Measurements from ENCODE around the gene ZBED6. TPM values are rescaled to one million over a fixed set of nuclear protein-coding genes. Genes with fewer than 3 reads are reported as not detected.
"Not testable (repeated sequence)": the region's sequence is repeated elsewhere in the genome, so short reads cannot be mapped to it uniquely, and the experiment has no call there.

The ZBED6 gene
- total RNA-seq, 1 experiment from 2014 or later = 6.6 TPM

DNA sequence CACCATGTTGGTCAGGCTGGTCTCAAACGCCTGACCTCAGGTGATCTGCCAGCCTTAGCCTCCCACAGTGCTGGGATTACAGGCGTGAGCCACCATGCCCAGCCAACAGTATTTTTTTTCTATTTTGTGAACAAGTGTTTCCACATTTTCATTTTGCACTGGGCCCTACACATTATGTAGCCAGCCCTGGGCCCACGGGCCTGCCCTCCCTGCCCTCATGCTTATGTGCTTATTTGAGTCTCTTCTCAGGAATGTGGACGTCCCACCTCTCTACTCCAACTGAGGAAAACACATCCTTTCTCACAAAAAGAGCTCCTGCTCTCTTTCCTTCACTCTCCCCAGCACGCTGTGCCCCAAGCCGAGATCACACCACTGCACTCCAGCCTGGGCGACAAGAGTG lies 13.5 kb upstream of the ZBED6 start:
- no peak for DNase-seq (ENCODE audit: low read depth)

GRCh38 chr1:203789966-203790365 lies 5.5 kb upstream of the ZBED6 start:
- DNase-seq (ENCODE audit: low read depth) = no peak

DNA sequence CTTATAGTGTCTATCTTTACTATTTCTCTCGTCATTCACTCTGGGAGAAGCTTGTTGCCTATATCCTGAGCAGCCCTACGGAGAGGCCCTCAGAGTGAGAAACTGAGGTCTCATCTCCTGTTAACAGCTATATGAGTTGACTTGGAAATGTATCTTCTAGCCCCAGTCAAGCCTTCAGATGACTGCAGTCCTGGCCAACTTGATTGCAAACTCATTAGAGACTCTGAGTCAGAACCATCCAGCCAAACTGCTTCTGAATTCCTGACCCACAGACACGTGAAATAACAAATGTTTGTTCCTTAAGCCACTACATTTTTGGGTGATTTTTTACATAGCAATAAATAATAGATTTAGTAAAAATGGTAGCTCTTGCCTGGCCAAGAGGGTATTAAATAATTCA lies 3.9 kb upstream of the ZBED6 start:
- no peak for DNase-seq (ENCODE audit: low read depth)

GRCh38 chr1:203792486-203792885 lies 2.9 kb upstream of the ZBED6 start:
- no peak for DNase-seq (ENCODE audit: low read depth)

DNA sequence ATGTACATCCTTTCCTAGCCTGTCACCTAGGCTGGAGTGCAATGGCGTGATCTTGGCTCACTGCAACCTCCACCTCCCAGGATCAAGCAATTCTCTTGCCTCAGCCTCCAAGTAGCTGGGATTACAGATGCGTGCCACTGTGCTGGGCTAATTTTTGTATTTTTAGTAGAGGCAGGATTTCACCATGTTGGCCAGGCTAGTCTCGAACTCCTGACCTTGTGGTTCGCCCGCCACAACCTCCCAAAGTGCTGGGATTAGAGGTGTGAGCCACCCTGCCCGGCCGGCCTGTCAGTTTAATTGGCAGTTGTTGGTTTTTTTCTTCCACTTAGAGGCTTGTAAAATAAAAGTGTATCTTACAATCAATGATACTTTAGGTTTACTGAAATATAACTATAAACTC lies 1.9 kb upstream of the ZBED6 start:
- not testable (repeated sequence) for DNase-seq (ENCODE audit: low read depth)

- DNase-seq (ENCODE audit: low read depth) = no peak
These were observed 521 bp upstream of the ZBED6 start for GRCh38 chr1:203794764-203795440.

DNA sequence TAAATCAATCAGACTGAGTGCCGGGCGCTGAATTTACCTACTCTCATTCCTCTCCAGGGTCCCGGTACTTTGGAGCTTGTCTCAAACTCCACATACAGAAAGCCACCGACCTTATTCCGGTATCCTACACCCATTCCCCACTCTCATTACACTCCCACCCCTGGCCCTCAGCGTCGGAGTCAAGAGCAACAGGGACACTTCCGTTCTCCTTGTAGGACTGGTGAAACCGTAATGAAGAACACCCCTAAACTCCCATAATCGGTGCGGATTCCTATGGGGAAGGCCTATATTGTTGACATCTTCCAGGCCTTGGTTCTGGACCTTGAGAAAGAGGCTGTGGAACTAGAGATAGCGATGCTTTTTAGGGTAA lies 798 bp downstream of the ZBED6 start:
- peak; percentile 57 for DNase-seq (ENCODE audit: low read depth)

DNA sequence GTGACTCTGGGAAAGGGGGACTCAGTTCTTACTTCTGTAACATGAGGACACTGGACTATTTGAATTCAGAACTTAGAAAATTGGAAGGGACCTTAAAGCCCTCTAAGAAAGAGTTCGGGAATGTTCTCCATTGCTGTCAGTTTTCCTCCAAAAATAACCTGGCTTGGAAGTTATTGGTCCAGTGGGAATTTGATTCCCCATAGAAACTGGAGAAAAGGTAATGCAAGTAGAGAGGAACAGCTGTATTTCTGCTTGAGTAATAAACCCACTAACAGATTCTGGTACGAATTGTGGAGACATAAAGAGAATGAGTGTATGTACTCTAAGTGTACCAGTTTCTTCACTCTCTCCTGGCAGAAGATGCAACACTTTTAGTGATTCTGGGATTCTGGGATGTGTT lies 1.8 kb downstream of the ZBED6 start:
- DNase-seq (ENCODE audit: low read depth) = no peak

GRCh38 chr1:203797948-203798655 lies 2.7 kb downstream of the ZBED6 start:
- no peak for DNase-seq (ENCODE audit: low read depth)

DNA sequence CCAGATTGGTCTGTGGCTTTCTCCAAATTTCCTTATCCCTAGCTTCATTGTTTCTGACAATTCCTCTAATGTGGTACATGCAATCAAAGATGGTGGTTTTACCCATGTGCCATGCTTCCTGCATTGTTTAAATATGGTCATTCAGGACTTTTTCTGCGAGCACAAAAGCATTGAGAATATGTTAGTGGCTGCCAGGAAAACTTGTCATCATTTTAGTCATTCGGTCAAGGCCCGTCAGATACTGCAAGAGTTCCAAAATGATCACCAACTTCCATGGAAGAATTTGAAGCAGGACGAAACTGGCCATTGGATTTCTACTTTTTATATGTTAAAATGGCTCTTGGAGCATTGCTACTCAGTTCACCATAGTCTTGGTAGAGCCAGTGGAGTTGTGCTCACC lies 3.7 kb downstream of the ZBED6 start:
- no peak for DNase-seq (ENCODE audit: low read depth)

- DNase-seq (ENCODE audit: low read depth) = no peak
These were observed 4.5 kb downstream of the ZBED6 start for GRCh38 chr1:203799971-203800370.

GRCh38 chr1:203805689-203806088 lies 10.3 kb downstream of the ZBED6 start:
- DNase-seq (ENCODE audit: low read depth) = no peak

DNA sequence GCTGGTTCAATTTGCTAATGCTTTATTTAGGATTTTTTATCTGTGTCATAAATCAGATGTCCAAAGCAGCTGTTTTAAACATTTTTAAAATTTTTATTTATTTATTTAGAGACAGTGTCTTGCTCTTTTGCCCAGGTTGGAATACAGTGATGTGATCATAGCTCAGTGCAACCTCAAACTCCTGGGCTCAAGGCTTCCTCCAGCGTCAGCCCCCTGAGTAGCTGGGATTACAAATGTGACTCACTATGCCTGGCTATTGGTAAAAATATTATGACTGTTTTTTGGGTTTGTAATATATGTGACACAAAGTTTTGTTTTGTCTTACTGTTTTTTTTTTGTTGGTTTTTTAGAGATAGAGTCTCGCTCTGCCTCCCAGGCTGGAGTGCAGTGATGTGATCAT lies 11.8 kb downstream of the ZBED6 start:
- peak; percentile 11 for DNase-seq (ENCODE audit: low read depth)

DNA sequence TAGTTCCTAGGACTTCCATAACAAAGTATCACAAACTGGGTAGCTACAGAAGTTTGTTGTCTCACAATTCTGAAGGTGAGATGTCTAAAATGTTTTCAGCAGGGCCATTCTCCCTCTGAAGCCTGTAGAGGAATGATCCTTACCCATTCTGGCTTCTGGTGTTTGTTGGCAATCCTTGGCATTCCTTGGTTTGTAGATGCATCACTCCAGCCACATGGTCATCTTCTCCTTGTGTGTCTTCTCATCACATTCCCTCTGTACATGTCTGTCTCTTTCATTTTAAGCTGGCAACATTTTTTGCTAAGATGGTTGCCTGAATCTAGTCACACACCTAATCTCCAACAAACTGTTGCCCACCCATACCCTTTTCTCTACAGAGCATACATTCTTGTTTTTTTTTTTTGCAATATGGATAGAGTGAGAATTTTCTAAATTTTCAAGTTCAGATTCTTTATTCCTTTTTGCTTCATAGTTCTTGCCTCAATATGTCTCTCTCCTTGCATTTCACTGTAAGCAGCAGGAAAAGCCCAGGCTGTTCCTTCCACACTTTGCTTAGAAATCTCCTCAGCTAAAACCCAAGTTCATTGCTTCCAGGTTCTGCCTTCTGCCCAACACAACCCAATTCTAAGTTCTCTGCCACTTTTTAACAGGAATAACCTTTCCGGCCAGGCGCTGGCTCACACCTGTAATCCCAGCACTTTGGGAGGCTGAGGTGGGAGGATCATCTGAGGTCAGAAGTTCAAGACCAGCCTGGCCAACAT lies 18.3 kb downstream of the ZBED6 start:
- no peak for DNase-seq (ENCODE audit: low read depth)

DNA sequence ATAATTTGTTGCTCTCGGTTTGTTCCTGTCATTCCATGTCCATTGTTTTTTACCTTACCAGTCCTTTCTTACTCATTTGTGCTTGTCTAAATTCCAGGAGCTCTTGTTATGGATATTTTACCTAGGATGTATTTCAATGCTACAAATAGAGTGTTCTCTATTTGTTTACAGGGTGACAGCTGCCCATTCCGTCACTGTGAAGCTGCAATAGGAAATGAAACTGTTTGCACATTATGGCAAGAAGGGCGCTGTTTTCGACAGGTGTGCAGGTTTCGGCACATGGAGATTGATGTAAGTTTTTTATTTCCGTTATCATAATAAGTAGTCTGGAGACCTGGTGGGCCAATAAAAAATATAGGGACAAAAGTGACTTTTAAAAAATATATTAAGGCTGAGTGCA lies 23.0 kb downstream of the ZBED6 start:
- no peak for DNase-seq (ENCODE audit: low read depth)

DNA sequence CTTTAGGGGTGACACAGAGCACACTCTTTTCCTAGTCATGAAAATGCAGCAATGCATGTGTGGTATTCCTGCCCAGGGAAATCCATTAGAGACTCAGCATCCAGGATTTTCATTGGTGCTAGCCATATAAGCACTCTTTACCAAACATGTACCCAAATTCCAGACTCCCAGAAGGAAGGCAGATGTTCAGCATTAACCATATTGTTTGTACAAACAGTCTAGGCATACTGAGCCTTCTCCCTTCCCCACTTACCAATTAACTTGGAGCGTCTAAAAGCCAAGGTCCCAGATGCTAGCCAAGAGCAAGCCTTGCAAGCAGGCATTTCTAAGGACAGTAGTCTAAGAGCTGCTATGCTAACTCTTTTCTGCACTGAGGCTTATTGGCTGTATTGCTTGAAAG lies 27.9 kb downstream of the ZBED6 start:
- DNase-seq (ENCODE audit: low read depth) = no peak

DNA sequence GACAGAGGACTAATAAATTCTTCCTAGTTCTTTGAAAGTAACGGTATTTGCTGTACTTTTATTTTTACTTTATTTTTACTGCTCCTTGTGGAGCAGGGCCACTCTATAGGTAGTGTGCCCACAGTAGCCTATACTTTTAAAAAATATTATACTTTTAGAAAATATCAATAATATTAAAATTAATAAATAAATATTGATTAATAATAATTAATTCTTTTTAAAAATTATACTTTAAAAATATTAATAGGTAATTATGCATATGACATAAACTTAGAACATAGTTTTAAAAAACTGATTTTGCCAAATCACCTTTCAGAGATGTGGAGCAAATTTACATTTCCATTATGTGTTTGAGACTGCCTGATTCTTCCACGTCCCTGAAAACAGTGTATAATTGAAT lies 30.8 kb downstream of the ZBED6 start:
- no peak for DNase-seq (ENCODE audit: low read depth)

DNA sequence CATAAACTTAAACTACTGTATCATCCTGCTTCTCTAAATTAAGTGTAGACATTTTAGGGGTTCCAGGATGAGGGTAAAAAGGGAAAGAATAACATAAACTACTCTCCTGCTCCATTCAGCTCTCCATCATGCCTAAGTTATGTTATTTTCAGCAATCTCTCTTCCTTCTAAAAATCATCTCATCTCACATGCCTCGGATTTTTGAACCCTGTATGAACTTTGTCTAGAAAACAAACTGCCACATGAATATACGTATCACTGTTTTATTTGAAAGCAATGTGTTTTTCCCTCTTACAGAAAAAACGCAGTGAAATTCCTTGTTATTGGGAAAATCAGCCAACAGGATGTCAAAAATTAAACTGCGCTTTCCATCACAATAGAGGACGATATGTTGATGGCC lies 32.6 kb downstream of the ZBED6 start:
- DNase-seq (ENCODE audit: low read depth) = no peak

- DNase-seq (ENCODE audit: low read depth) = no peak
These were observed 33.1 kb downstream of the ZBED6 start for GRCh38 chr1:203828503-203828902.

DNA sequence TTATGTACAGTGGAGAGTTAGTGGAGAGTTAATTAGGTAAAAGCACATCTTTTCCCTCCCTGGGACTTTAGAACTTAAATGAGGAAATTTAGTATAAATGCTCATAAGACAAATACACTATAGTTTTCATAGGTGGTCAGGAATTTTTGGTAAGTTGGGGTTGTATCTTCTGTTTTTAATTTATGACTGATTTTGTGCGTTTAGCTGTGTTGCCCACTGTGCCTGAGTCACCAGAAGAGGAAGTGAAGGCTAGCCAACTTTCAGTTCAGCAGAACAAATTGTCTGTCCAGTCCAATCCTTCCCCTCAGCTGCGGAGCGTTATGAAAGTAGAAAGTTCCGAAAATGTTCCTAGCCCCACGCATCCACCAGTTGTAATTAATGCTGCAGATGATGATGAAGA lies 33.8 kb downstream of the ZBED6 start:
- not testable (repeated sequence) for DNase-seq (ENCODE audit: low read depth)

DNA sequence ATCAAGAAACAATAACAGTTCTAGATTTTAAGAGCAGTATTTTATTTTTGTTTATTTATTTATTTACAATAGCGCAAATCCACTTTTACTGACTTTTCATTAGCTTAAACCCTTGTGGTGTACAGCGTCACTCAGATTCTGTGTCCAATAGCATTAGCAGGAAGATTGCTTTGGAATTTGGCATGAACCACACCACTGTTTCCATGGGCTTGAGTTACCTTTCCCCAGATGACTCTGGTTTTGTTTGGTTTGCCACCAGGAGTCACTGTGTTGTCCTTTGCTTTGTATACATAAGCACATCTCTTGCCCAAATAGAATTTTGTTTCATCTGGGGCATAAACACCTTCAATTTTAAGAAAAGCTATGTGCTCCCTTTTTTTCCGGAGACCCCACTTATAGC lies 40.1 kb downstream of the ZBED6 start:
- no peak for DNase-seq (ENCODE audit: low read depth)

DNA sequence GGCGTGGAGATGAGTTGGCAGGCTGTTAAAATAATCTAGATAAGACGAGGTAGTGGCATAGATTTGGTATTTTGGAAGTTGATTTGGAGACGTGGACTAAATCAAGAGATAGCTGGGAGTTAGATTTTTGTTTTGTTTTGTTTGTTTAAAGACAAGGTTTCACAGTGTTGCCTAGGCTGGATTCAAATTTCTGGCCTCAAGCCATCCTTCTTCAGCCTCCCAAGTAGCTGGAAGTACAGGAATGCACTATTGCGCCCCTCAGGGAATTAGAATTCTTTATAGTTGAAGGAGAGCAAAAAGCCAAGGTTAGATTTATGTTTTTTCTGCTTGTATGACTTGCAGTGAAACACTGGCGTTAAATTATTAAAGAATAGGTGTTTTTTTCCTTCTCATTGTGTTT lies 43.7 kb downstream of the ZBED6 start:
- DNase-seq (ENCODE audit: low read depth) = no peak

GRCh38 chr1:203840208-203840808 lies 44.9 kb downstream of the ZBED6 start:
- DNase-seq (ENCODE audit: low read depth) = no peak

All from Daoy (cell line).